Measurements from ENCODE around the gene CCDC74B. TPM values are rescaled to one million over a fixed set of nuclear protein-coding genes. Genes with fewer than 3 reads are reported as not detected.
"Not testable (repeated sequence)": the region's sequence is repeated elsewhere in the genome, so short reads cannot be mapped to it uniquely, and the experiment has no call there.

The CCDC74B gene
- total and polyA plus RNA-seq, 7 experiments from 2014 or later = 0.16 to 1.6 (median 0.73) TPM; not detected in 4

DNA sequence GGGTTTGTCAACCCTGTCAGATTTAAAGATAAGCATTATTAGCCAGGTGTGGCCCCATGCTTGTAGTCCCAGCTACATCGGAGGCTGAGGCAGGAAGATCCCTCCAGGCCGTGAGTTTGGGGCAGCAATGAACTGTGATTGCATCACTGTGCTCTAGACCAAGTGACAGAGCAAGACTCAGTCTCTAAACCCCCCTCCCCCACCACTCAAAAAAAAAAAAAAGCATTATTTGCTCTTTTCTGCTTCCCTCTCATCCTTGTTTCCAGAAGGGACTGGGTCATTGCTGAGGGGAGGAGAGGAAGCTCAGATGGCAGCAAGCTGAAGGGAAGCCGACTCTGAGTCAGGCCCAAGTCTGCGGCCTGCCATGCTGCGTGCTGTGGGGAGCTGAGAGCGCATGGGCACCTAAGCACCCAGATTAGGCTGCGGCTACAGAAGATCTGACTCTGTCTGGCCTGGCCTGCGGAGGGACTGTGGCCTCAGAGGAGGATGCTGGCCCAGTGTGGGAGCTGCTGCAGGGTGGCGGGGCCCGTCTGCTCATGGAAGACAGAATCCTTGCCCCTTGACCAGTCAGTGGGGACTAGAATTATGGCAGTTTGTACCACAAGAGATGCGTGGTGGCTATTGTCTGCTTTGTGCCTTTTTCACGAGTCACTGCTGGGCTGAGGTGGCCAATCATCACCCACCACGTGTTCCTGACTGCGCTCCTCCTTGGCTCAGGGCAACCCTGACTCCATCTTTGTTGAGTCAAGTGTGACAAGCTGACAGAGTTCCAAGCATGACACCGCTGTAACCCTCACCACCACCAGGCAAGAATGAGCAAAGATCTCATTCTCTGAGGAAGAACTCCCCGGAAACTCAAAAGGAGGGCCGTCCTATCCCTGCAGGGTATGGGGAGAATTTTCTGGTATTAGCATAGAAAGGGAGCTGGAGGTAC is 43.2 kb upstream of the CCDC74B start:
- Mint-ChIP-seq H3K4me1 (peaks cover 7 to 12% (median 9%) of the 10 kb centered on the region in 7 donors), H3K36me3 (peaks cover 0 to 11% (median 3%) of the 10 kb centered on the region in 5 donors)
- H3K4me3 ChIP-seq (ENCODE audit: low read length); CTCF ChIA-PET; H3K9me3 Mint-ChIP-seq; H3K4me3 Mint-ChIP-seq; DNase-seq; H3K27ac Mint-ChIP-seq; H3K4me1 ChIP-seq (ENCODE audit: control insufficient read depth in 2 of 2, insufficient read depth in 2 of 2, low read length in 2 of 2); H3K27ac ChIP-seq (ENCODE audit: low read depth, low read length); ATAC-seq; H3K36me3 ChIP-seq (ENCODE audit: control insufficient read depth in 2 of 3, insufficient read depth in 3 of 3, low read length in 3 of 3); H3K9me3 ChIP-seq (ENCODE audit: control insufficient read depth in 2 of 3, low read length in 3 of 3); H3K27me3 ChIP-seq (ENCODE audit: control insufficient read depth in 2 of 2, insufficient read depth in 2 of 2, low read length in 2 of 2); POLR2A ChIA-PET; H3K27me3 Mint-ChIP-seq: not testable (repeated sequence)
- intact Hi-C loops (cut with micrococcal nuclease) = loop anchor here in 1 of 2 donors (10.0 kb wide), 1 partner anchor 1497 kb away; no protein-coding TSS in a partner anchor

GRCh38 chr2:130187268-130187667 is 42.4 kb upstream of the CCDC74B start:
- no peaks in the 10 kb centered on the region for H3K27me3 Mint-ChIP-seq
- POLR2A ChIA-PET = no interaction called here
- peaks cover 9 to 13% (median 10%) of the 10 kb centered on the region in 7 donors for H3K4me1 Mint-ChIP-seq
- no peaks in the 10 kb centered on the region for H3K9me3 ChIP-seq (ENCODE audit: control insufficient read depth in 2 of 3, low read length in 3 of 3)
- H3K36me3 ChIP-seq (ENCODE audit: control insufficient read depth in 2 of 3, insufficient read depth in 3 of 3, low read length in 3 of 3) = peaks cover 0 to 9% (median 0%) of the 10 kb centered on the region in 3 experiments
- H3K4me3 Mint-ChIP-seq = peak overlapping the region in 1 of 10 donors; percentile 34
- H3K36me3 Mint-ChIP-seq = peaks cover 0 to 11% (median under 1%) of the 10 kb centered on the region in 5 donors
- H3K9me3 Mint-ChIP-seq = no peaks in the 10 kb centered on the region
- no peak for ATAC-seq
- no peak overlapping the region for H3K4me3 ChIP-seq (ENCODE audit: low read length)
- CTCF ChIA-PET = no interaction called here
- DNase-seq = no peak
- H3K4me1 ChIP-seq (ENCODE audit: control insufficient read depth in 2 of 2, insufficient read depth in 2 of 2, low read length in 2 of 2) = peaks cover 0 to 11% of the 10 kb centered on the region in 2 donors
- no peak overlapping the region for H3K27ac ChIP-seq (ENCODE audit: low read depth, low read length)
- no peaks in the 10 kb centered on the region for H3K27me3 ChIP-seq (ENCODE audit: control insufficient read depth in 2 of 2, insufficient read depth in 2 of 2, low read length in 2 of 2)
- intact Hi-C loops (cut with micrococcal nuclease) = loop anchor here in 1 of 2 donors (10.0 kb wide), 1 partner anchor 1498 kb away; no protein-coding TSS in a partner anchor
- H3K27ac Mint-ChIP-seq = peak overlapping the region in 1 of 9 donors; percentile 54

DNA sequence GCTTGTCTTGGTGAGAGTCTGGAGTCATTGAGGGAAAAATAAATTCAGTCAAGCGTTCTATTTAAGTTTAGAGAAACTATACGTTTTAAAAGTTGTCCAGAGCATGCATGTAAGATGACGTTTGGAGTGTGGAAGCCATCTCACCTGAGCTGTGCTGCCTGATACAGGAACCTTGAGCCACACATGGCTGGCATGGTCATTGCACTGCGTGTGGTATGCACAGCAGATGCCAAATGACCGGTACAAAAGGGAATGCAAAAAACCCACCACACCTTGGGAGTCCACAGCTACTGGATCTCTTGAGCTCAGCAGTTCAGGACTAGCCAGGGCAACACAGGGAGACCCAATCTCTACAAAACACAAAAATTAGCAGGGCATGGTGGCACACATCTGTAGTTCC is 41.5 kb upstream of the CCDC74B start:
- Mint-ChIP-seq H3K36me3 (peaks cover 0 to 10% (median 0%) of the 10 kb centered on the region in 5 donors), H3K27me3 (no peaks in the 10 kb centered on the region), H3K9me3 (peaks cover 0 to 2% (median 0%) of the 10 kb centered on the region in 11 donors), H3K27ac (peak overlapping the region in 3 of 9 donors; percentile 25 to 63 (median 62)), H3K4me3 (no peak overlapping the region), H3K4me1 (peaks cover 9 to 13% (median 11%) of the 10 kb centered on the region in 7 donors)
- H3K9me3 ChIP-seq (ENCODE audit: control insufficient read depth in 2 of 3, low read length in 3 of 3) = no peaks in the 10 kb centered on the region
- intact Hi-C loops (cut with micrococcal nuclease) = loop anchor here in 1 of 2 donors (10.0 kb wide), 1 partner anchor 1498 kb away; no protein-coding TSS in a partner anchor
- no peak overlapping the region for H3K27ac ChIP-seq (ENCODE audit: low read depth, low read length)
- peaks cover 0 to 6% (median 0%) of the 10 kb centered on the region in 3 experiments for H3K36me3 ChIP-seq (ENCODE audit: control insufficient read depth in 2 of 3, insufficient read depth in 3 of 3, low read length in 3 of 3)
- DNase-seq (no peak), ATAC-seq (no peak)
- no peak overlapping the region for H3K4me3 ChIP-seq (ENCODE audit: low read length)
- ChIA-PET CTCF (no interaction called here), POLR2A (no interaction called here)
- no peaks in the 10 kb centered on the region for H3K27me3 ChIP-seq (ENCODE audit: control insufficient read depth in 2 of 2, insufficient read depth in 2 of 2, low read length in 2 of 2)
- H3K4me1 ChIP-seq (ENCODE audit: control insufficient read depth in 2 of 2, insufficient read depth in 2 of 2, low read length in 2 of 2) = peaks cover 0 to 11% of the 10 kb centered on the region in 2 donors

GRCh38 chr2:130185896-130186295 is 41.0 kb upstream of the CCDC74B start:
- H3K27me3 ChIP-seq (ENCODE audit: control insufficient read depth in 2 of 2, insufficient read depth in 2 of 2, low read length in 2 of 2) = no peaks in the 10 kb centered on the region
- ATAC-seq (no peak), DNase-seq (no peak)
- intact Hi-C loops (cut with micrococcal nuclease) = loop anchor here in 1 of 2 donors (10.0 kb wide), 1 partner anchor 1499 kb away; no protein-coding TSS in a partner anchor
- Mint-ChIP-seq H3K4me1 (peaks cover 10 to 15% (median 13%) of the 10 kb centered on the region in 7 donors), H3K4me3 (no peak overlapping the region), H3K27me3 (no peaks in the 10 kb centered on the region), H3K36me3 (peaks cover 0 to 5% (median 0%) of the 10 kb centered on the region in 5 donors), H3K27ac (peak overlapping the region in 5 of 9 donors; percentile 31 to 80 (median 63)), H3K9me3 (peaks cover 0 to 4% (median 0%) of the 10 kb centered on the region in 11 donors)
- H3K4me1 ChIP-seq (ENCODE audit: control insufficient read depth in 2 of 2, insufficient read depth in 2 of 2, low read length in 2 of 2) = peaks cover 1 to 11% of the 10 kb centered on the region in 2 donors
- no peak overlapping the region for H3K4me3 ChIP-seq (ENCODE audit: low read length)
- POLR2A ChIA-PET = interaction anchor here (1.1 kb wide), 1 partner anchor 155 kb away, joined by 3 read pairs; no protein-coding TSS in a partner anchor
- no peaks in the 10 kb centered on the region for H3K9me3 ChIP-seq (ENCODE audit: control insufficient read depth in 2 of 3, low read length in 3 of 3)
- peaks cover 0 to 6% (median 0%) of the 10 kb centered on the region in 3 experiments for H3K36me3 ChIP-seq (ENCODE audit: control insufficient read depth in 2 of 3, insufficient read depth in 3 of 3, low read length in 3 of 3)
- no peak overlapping the region for H3K27ac ChIP-seq (ENCODE audit: low read depth, low read length)
- CTCF ChIA-PET = no interaction called here

DNA sequence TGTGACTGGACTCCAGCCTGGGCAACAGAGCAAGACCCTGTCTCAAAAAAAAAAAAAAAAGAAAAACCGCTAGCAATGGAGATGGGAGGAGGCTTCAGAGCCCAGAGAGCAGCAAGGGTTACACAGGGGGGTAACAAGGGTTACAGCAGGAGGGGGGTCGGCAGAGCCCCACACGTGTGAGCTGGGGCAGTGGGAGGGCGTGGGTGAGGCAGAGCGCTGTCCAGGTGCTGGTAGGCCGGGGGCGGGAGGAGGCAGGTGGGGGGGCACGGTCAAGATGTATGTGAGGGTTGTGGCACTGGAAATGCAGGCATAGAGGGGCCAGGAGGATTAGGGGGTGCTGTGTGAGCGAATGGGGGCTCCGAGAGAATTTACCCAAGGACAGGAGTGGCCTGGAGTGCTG is 40.5 kb upstream of the CCDC74B start:
- H3K36me3 Mint-ChIP-seq = peaks cover 0 to under 1% (median 0%) of the 10 kb centered on the region in 5 donors
- H3K4me3 ChIP-seq (ENCODE audit: low read length) = no peak overlapping the region
- intact Hi-C loops (cut with micrococcal nuclease) = loop anchor here in 1 of 2 donors (10.0 kb wide), 1 partner anchor 1499 kb away; no protein-coding TSS in a partner anchor
- H3K4me1 Mint-ChIP-seq = peaks cover 12 to 19% (median 17%) of the 10 kb centered on the region in 7 donors
- no peaks in the 10 kb centered on the region for H3K27me3 Mint-ChIP-seq
- no peak overlapping the region for H3K27ac ChIP-seq (ENCODE audit: low read depth, low read length)
- no peak for ATAC-seq
- ChIA-PET POLR2A (interaction anchor here (1.1 kb wide), 1 partner anchor 156 kb away, joined by 3 read pairs; no protein-coding TSS in a partner anchor), CTCF (no interaction called here)
- H3K9me3 Mint-ChIP-seq = peaks cover 0 to 4% (median 0%) of the 10 kb centered on the region in 11 donors
- peak overlapping the region in 1 of 10 donors; percentile 38 for H3K4me3 Mint-ChIP-seq
- H3K27me3 ChIP-seq (ENCODE audit: control insufficient read depth in 2 of 2, insufficient read depth in 2 of 2, low read length in 2 of 2) = no peaks in the 10 kb centered on the region
- H3K36me3 ChIP-seq (ENCODE audit: control insufficient read depth in 2 of 3, insufficient read depth in 3 of 3, low read length in 3 of 3) = peaks cover 0 to 5% (median 0%) of the 10 kb centered on the region in 3 experiments
- peak overlapping the region in 6 of 9 donors; percentile 31 to 80 (median 62) for H3K27ac Mint-ChIP-seq
- H3K4me1 ChIP-seq (ENCODE audit: control insufficient read depth in 2 of 2, insufficient read depth in 2 of 2, low read length in 2 of 2) = peaks cover 6 to 16% of the 10 kb centered on the region in 2 donors
- H3K9me3 ChIP-seq (ENCODE audit: control insufficient read depth in 2 of 3, low read length in 3 of 3) = no peaks in the 10 kb centered on the region
- DNase-seq = no peak

GRCh38 chr2:130183512-130184373 is 38.8 kb upstream of the CCDC74B start:
- H3K27me3 ChIP-seq (ENCODE audit: control insufficient read depth in 2 of 2, insufficient read depth in 2 of 2, low read length in 2 of 2) = no peaks in the 10 kb centered on the region
- Mint-ChIP-seq H3K4me3 (peak overlapping the region; percentile 52 to 90 (median 73)), H3K36me3 (no peaks in the 10 kb centered on the region), H3K9me3 (peaks cover 0 to 4% (median 0%) of the 10 kb centered on the region in 11 donors), H3K27me3 (no peaks in the 10 kb centered on the region), H3K27ac (peak overlapping the region; percentile 15 to 88 (median 79)), H3K4me1 (peaks cover 12 to 26% (median 17%) of the 10 kb centered on the region in 7 donors)
- H3K4me3 ChIP-seq (ENCODE audit: low read length) = no peak overlapping the region
- H3K36me3 ChIP-seq (ENCODE audit: control insufficient read depth in 2 of 3, insufficient read depth in 3 of 3, low read length in 3 of 3) = peaks cover 0 to 5% (median 0%) of the 10 kb centered on the region in 3 experiments
- no peak for ATAC-seq
- intact Hi-C loops (cut with micrococcal nuclease) = loop anchor here (5.0 to 10.0 kb wide), 4 partner anchors 36 to 1501 kb away; partner anchors contain the start of genes CCDC74B (in 1 of the 2) and FAM168B (in 1 of the 2)
- CTCF ChIA-PET = interaction anchor here (3.2 kb wide), 1 partner anchor 158 kb away, joined by 19 read pairs; the partner anchor contains the start of gene IMP4
- DNase-seq = no peak
- no peaks in the 10 kb centered on the region for H3K9me3 ChIP-seq (ENCODE audit: control insufficient read depth in 2 of 3, low read length in 3 of 3)
- H3K4me1 ChIP-seq (ENCODE audit: control insufficient read depth in 2 of 2, insufficient read depth in 2 of 2, low read length in 2 of 2) = peaks cover 8 to 18% of the 10 kb centered on the region in 2 donors
- POLR2A ChIA-PET = no interaction called here
- H3K27ac ChIP-seq (ENCODE audit: low read depth, low read length) = peak overlapping the region; percentile 64

Data from naive thymus-derived CD4-positive, alpha-beta T cell (primary cell).